Measurements from ENCODE around the gene BOD1L2.

Gene BOD1L2

GRCh38 chr18:57146956-57147636 is at the start of gene BOD1L2:
TSS of gene BOD1L2 (plus strand) at chr18:57147087. CDS start at chr18:57147313, 226 bp downstream.
- no peak for DNase-seq

GRCh38 chr18:57107140-57107832 is 39.6 kb upstream of the BOD1L2 start:
- peak; percentile 29 for DNase-seq

GRCh38 chr18:57110290-57110689 is 36.6 kb upstream of the BOD1L2 start:
- no peak for DNase-seq

GRCh38 chr18:57113799-57114420 is 33.0 kb upstream of the BOD1L2 start:
- no peak for DNase-seq

GRCh38 chr18:57116598-57117132 is 30.2 kb upstream of the BOD1L2 start:
- DNase-seq, result no peak

GRCh38 chr18:57121542-57122112 is 25.3 kb upstream of the BOD1L2 start:
- DNase-seq, result no peak

GRCh38 chr18:57122936-57123510 is 23.9 kb upstream of the BOD1L2 start:
- no peak for DNase-seq

- DNase-seq, result no peak
These were observed 21.3 kb upstream of the BOD1L2 start for GRCh38 chr18:57125627-57126026.

GRCh38 chr18:57128220-57128932 is 18.5 kb upstream of the BOD1L2 start:
- no peak for DNase-seq

GRCh38 chr18:57131101-57131500 is 15.8 kb upstream of the BOD1L2 start:
- DNase-seq, result no peak

- DNase-seq, result no peak
These were observed 15.1 kb upstream of the BOD1L2 start for GRCh38 chr18:57131782-57132181.

GRCh38 chr18:57134618-57135135 is 12.2 kb upstream of the BOD1L2 start:
- no peak for DNase-seq

- peak; percentile 20 for DNase-seq
These were observed 11.2 kb upstream of the BOD1L2 start for GRCh38 chr18:57135699-57136098.

- DNase-seq, result no peak
These were observed 9.0 kb upstream of the BOD1L2 start for GRCh38 chr18:57137847-57138246.

GRCh38 chr18:57141208-57142129 is 5.4 kb upstream of the BOD1L2 start:
- no peak for DNase-seq

- no peak for DNase-seq
These were observed 4.6 kb upstream of the BOD1L2 start for GRCh38 chr18:57142324-57142723.

- no peak for DNase-seq
These were observed 3.6 kb upstream of the BOD1L2 start for GRCh38 chr18:57143265-57143664.

GRCh38 chr18:57148263-57148662 is 1.4 kb downstream of the BOD1L2 start:
- no peak for DNase-seq

GRCh38 chr18:57149051-57149450 is 2.2 kb downstream of the BOD1L2 start:
- no peak for DNase-seq

GRCh38 chr18:57149531-57149930 is 2.6 kb downstream of the BOD1L2 start:
- DNase-seq, result no peak

GRCh38 chr18:57150081-57150480 is 3.2 kb downstream of the BOD1L2 start:
- no peak for DNase-seq
